H1 (cell line): ENCODE data around the gene LBR. TPM values are rescaled to one million over a fixed set of nuclear protein-coding genes. Genes with fewer than 3 reads are reported as not detected.

Source experiments
- FOSL1 ChIP-seq: IDR thresholded peaks from 2 replicates; pipeline ENCODE4 v1.6.1; 2011; ENCODE audit warnings: mild to moderate bottlenecking, low read depth, low read length, moderate library complexity; ENCODE audit not compliant: insufficient read depth
- USF2 ChIP-seq: IDR thresholded peaks from 2 replicates; pipeline ENCODE4 v1.6.1; 2011; ENCODE audit warnings: low read length, improper control_type of control experiment
- polyA plus RNA-seq, 7 experiments: library from polyadenylated mRNA; depleted of rRNA in 3 of 7; stranded (reverse) in 5 of 7; unstranded in 2 of 7; fragments of >200 nt in 5 of 7; fragments of 200-250 nt in 2 of 7; gene quantifications; 1 replicate in 5 of 7; 2 replicates in 1 of 7; 4 replicates in 1 of 7; pipeline versions ENCODE4 v1.2.1 to v1.2.3, GENCODE V29; 2011 to 2013; ENCODE audit warnings: missing spikeins in 2 of 7, mixed read lengths in 2 of 7
- total RNA-seq: library from RNA; stranded (reverse); fragmentation: NEBNext Ultra II Directional; extraction: Animal tissue kit (Norgen Biotek cat#: 25700); gene quantifications from 2 replicates; pipeline ENCODE4 v1.2.1, GENCODE V29; 2021

Gene LBR
- total and polyA plus RNA-seq, 2 of the 8 experiments (the other 6 are each of a cell fraction or from before 2014, with no cell fraction given): 32.1 to 89.8 TPM

- no peak for TF ChIP-seq FOSL1
- TF ChIP-seq USF2: no peak
These were observed 2.5 kb upstream of the LBR start (continued) for GRCh38 chr1:225430301-225430700.
